Left hindlimb (tissue), 1 donor: Measurements from ENCODE around the gene ANKRD30A.
A peak's percentile ranks its signal among the peaks of the same experiment; 100 is the strongest.
"Not testable (repeated sequence)": the region's sequence is repeated elsewhere in the genome, so short reads cannot be mapped to it uniquely, and the experiment has no call there.

ENCODE experiments used
- DNase-seq: peaks from one replicate; pipeline ENCODE4 v3.0.0-alpha.2; 2018

The ANKRD30A gene, protein sequence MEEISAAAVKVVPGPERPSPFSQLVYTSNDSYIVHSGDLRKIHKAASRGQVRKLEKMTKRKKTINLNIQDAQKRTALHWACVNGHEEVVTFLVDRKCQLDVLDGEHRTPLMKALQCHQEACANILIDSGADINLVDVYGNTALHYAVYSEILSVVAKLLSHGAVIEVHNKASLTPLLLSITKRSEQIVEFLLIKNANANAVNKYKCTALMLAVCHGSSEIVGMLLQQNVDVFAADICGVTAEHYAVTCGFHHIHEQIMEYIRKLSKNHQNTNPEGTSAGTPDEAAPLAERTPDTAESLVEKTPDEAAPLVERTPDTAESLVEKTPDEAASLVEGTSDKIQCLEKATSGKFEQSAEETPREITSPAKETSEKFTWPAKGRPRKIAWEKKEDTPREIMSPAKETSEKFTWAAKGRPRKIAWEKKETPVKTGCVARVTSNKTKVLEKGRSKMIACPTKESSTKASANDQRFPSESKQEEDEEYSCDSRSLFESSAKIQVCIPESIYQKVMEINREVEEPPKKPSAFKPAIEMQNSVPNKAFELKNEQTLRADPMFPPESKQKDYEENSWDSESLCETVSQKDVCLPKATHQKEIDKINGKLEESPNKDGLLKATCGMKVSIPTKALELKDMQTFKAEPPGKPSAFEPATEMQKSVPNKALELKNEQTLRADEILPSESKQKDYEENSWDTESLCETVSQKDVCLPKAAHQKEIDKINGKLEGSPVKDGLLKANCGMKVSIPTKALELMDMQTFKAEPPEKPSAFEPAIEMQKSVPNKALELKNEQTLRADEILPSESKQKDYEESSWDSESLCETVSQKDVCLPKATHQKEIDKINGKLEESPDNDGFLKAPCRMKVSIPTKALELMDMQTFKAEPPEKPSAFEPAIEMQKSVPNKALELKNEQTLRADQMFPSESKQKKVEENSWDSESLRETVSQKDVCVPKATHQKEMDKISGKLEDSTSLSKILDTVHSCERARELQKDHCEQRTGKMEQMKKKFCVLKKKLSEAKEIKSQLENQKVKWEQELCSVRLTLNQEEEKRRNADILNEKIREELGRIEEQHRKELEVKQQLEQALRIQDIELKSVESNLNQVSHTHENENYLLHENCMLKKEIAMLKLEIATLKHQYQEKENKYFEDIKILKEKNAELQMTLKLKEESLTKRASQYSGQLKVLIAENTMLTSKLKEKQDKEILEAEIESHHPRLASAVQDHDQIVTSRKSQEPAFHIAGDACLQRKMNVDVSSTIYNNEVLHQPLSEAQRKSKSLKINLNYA (N-terminal part only)

DNA sequence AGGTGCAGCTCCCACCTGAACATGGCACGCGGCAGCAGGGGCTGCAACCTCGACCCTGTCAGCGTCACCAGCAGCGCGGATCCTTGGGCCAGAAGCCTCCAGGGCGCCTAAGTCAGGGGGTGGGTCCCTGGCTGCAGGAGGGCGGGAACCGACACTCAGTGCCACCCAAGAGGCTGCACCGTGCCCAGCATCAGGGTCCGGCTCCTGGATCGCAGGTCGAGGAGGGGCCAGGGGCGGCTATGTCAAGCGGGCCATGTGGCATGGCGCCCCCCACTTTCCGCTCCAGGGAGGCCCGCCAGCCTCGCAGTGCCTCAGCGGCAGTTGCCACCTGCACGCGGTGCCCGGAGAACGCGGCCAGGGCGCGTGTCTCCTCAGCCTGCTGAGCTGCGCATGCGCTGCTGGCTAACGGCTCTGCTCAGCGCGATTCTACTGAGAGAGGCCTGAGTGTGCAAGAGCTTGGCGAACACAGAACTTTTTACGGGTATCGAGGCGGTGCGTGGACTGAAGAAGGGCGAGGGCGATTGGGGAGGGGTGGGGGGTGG lies at the start of gene ANKRD30A:
Gene ANKRD30A (plus strand): TSS at position 408 of the 542 bp plus-strand sequence. CDS start 190 bp downstream, outside the sequence.
- peak; percentile 22 for DNase-seq

DNA sequence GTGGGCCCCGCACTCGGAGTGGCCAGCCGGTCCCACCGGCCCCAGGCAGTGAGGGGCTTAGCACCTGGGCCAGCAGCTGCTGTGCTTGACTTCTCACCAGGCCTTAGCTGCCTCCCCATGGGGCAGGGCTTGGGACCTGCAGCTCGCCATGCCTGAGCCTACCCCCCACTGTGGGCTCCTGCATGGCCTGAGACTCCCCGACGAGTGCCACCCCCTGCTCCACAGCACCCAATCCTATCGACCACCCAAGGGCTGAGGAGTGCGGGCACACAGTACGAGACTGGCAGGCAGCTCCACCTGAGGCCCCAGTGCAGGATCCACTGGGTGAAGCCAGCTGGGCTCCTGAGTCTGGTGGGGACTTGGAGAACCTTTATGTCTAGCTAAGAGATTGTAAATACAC lies 49.3 kb upstream of the ANKRD30A start:
- DNase-seq = not testable (repeated sequence)

DNA sequence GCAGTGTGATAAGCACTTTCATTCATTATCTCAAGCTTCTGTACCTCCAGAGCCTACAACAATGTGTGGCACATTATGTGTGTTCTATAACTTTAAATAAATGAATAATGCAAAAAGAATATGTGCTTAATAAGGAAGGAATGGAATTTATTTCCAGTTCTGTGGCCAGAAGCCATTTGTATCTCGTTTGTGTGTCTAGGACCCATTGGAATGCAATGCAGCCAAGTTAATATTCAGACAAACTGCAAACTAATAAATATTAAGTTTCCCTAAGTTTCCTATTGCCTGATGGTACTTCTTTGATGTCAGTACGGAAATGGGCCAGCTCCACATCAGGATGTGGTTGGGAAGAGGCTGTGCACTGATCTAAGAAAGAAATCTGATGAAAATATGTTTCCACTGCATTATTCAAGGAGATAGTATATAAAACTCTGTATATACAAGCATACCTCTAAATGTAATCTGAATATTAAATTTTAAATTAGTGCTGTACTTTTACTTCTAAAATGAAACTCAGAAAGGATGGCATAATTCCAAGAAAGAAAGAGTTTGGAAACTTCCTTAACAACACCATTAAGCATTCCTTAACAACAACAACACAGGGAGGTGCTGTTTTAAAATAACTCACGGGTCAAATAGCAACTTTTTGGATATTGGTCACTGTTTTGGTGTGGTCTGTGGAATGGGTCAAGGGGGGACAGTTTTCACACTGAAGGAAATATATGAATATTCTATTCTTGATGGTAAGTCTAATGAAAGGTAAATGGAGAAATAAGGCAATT lies 29.4 kb upstream of the ANKRD30A start:
- DNase-seq = no peak

DNA sequence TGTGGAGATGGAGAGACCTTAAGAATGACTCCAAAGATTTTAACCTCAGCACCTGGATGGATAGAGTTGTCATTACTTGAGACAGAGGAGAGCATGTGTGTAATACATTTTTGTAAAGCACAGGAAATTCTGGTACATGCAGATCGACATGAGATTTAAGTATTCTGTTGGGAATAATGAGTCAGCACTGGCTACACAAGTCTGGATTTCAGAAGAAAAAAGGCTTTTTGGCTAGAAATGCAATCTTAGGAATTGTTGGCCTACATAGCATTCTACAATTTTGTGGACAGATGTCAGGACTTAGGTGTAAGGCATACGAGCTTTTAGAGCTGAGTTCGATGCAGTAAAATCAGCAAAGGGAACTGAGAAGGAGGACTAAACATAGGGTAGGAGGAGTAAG lies 24.1 kb upstream of the ANKRD30A start:
- DNase-seq = no peak

DNA sequence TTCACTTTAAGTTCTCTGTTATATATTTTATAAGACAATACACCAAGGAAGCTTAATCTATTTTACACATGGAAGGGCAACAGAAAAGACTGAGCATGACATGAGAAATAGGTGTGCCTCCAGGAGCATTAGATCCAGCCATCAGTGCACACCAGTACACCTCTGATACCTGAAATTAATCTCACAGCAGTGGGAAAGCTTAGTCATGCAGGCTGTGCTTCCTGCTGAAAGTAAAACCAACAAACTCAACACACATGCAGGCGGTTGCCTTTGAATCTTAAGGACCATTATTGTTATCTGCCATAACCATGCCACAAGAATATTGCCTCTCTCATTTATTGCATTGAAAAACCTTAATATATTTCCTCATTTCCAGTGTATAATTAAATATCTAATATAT lies 16.4 kb upstream of the ANKRD30A start:
- DNase-seq = no peak

DNA sequence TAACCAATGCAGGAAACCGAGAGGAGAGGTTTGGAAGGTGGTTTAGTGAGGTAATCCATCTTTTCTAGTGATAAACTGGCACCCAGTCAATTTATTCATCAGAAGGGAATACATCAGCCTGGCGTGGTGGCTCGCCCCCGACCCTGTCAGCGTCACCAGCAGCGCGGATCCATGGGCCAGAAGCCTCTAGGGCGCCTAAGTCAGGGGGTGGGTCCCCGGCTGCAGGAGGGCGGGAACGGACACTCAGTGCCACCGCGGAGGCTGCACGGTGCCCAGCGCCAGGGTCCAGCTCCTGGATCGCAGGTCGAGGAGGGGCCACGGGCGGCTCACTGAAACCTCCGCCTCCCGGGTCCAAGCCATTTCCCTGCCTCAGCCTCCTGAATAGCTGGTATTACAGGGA lies 866 bp upstream of the ANKRD30A start:
- DNase-seq = no peak

DNA sequence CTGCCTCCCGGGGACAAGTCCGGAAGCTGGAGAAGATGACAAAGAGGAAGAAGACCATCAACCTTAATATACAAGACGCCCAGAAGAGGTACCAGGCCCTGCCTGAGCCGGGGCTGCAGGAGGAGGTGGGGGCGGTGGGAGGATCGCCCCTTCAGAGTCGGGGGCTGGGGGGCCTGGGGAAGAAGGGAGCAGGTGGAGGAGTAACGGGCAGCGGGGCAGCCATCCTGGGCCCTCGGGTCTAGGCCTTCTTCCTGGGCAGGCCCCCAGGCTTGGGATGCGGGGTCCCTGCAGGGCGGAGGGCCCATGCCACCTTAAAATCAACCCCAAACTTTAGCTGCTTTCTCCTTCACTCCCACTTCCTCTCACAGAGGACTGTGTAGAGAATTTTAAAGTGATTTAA lies 523 bp downstream of the ANKRD30A start:
- DNase-seq = peak; percentile 22

DNA sequence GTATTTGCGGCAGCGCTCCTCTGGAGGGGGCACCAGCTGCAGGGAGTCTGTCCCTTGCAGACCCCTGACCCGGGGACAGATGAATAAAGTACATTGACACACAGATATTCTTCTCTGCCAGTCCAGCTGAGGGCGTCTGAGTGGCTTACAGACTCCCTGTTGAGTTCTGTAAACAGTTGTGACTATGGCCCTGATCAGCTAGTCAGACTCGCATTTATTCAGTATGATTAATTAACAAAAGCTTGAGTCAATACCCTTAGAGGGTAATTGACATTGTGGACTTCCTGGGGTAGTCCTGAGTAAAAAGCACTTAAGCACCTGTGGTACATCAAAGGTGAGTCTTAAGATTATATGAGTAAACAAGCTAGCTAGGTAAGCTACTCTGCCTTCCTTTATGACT lies 21.0 kb downstream of the ANKRD30A start:
- no peak for DNase-seq

DNA sequence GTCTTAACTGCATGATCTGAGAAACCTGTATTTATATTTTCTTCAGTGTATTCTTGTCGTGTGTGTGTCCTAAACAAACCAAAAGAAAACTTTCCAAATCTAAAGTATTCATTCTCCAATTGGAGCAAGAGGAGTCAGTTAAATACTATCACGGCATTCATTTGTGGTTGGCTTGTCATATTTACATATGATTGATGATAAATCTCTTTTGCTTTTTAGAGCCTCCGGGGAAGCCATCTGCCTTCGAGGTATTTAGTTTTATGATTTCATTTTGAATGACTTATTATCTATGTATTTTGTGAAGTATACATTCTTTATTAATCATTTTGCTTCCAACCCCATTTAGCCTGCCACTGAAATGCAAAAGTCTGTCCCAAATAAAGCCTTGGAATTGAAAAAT lies 37.0 kb downstream of the ANKRD30A start:
- not testable (repeated sequence) for DNase-seq

DNA sequence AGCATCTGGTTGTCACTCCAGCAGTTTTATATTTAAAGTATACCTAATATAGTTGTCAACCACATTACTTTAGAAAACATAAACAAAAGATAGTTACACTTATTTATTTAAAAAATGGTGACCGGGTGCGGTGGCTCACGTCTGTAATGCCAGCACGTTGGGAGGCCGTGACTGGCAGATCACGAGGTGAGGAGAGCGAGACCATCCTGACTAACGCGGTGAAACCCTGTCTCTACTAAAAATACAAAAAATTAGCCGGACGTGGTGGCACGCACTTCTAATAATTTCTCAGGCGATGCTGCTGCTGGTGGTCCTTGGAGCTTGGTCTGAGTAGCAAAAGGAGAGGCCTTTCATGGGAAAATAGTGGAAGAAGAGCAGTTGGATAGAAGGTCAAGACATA lies 46.5 kb downstream of the ANKRD30A start:
- not testable (repeated sequence) for DNase-seq

DNA sequence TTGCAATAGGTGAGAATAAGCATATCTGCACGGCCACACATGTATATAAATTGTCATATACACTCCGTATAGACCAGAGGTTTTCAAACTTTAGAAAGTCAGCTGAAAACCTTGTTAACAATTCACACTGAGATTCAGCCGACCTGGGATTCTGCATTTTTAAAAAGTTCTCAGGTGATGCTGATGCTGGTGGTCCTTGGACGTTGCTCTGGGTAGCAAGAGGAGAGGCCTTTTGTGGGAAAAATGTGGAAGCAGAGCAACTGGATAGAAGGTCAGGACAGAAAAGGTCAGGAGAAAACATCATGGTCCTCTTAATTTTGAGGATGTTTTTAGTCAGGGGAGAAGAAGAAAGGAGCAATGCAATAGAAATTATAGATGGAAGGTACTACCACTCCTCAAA lies 52.9 kb downstream of the ANKRD30A start:
- not testable (repeated sequence) for DNase-seq

DNA sequence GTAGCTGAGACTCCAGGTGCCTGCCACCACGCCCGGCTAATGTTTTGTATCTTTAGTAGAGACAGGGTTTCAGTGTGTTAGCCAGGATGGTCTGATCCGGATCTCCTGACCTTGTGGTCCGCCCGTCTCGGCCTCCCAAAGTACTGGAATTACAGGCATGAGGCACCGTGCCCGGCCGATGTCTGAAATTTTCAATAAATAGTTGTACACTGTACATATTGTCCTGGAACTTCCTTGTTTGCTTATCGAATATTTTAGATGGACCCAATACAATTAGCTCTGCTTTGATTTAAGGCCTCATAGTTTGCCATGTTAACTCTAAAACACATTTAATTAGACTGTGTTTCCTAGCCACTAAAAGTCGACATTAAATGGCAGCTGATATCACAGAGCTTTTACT lies 57.3 kb downstream of the ANKRD30A start:
- DNase-seq = not testable (repeated sequence)

DNA sequence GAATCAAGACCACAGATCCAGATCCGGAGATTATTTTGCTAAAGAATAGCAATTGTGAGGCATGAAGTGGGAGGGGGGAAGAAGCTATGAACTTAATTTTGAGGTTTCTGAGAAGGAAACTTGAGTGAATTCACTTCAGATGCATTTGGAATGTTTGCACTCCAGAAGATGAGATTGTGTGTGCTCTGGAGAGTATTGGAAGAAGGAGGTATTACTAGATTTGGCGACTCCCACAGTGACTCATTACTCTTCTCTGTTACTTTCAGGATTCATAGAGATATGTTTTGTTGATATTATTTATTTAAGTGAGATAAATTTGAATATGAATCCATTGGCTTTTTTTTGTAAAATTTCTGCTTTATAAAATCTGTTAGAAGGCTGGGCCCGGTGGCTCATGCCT lies 80.7 kb downstream of the ANKRD30A start:
- DNase-seq = no peak

DNA sequence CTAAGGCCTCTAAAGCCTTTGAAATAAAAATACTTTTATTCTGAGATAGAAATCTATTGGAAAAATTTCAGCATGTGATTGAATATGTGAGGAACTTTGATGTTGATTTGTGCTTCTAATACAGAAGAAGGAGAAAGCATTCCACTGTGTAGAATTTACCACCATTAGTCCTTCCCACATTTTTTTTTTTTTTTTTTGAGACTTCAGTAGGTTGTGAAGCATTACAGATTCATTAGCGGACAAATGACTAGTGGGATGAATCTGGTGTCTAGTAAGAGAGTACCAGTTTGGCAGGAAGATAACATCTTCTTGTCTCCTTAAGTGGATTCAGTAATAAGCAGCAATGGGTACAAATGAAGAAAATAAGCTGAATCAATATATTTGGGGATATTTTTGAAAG lies 95.5 kb downstream of the ANKRD30A start:
- no peak for DNase-seq

DNA sequence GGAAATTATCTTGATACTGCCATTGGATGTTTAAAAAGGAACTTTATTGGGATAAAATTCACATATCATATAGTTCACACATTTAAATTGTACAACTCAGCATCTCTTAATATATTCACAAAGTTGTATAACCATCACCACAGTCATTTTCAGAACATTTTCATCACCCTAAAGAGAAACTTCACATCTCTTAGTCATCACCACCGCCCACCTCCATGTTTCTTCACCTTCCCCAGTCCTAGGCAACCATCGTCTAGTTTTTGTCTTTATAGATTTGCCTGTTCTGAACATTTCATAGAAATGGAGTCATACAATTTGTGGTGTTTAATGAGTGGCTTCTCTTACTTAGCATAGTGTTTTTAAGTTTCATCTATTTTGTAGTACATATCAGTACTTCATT lies 96.6 kb downstream of the ANKRD30A start:
- no peak for DNase-seq

DNA sequence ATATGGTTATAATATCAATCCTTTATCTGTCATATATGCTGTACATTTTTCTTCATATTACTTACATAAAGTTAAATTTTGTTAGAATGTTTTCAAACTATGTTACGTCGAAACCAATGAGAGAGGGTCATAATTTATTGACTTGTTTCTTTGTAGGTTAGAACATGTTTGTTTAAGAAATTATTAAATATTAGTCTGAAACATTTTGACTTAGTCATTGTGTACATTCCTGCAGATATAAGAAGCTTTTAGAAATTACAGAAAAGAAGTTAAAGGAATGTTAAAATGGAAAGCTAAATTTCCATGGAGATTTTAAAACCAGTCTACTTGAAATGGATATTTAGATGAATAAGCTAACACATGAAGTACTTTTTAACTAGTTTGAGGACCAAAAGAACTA lies 99.8 kb downstream of the ANKRD30A start:
- DNase-seq = no peak

DNA sequence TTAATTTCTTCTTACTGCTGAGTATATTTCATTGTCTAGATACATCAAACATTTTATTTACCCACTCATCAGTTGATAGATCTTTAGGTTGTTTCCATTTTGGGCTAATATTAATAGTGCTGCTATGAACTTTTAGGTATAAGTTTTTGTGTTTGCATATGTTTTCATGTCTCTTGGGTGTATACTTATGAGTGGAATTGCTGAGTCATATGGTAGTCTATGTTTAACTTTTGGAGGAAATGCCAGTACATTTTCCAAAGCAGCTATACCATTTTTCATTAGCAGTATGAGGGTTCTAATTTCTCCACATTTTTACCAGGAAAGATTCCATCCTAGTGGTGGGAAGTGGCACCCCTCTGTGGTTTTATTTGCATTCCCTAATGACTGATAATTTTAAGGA lies 101.1 kb downstream of the ANKRD30A start:
- no peak for DNase-seq

DNA sequence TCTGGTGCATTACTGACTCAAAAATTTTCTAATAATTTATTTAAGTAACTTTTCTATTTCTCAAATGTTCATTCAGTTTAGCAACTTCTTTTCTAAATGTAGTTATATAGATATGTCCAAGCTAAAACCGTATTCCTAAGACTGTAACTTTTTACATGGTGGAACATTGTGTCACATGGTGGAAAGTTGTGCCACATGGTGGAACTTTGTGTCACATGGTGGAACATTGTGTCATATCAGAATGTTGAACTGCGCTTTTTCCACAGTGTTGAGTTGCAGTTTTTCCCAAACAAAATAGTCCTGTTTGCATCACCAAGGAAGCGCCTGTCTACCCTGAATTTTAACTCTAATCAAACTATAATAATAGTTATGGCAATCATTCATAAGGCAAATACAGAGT lies 109.3 kb downstream of the ANKRD30A start:
- DNase-seq = no peak

DNA sequence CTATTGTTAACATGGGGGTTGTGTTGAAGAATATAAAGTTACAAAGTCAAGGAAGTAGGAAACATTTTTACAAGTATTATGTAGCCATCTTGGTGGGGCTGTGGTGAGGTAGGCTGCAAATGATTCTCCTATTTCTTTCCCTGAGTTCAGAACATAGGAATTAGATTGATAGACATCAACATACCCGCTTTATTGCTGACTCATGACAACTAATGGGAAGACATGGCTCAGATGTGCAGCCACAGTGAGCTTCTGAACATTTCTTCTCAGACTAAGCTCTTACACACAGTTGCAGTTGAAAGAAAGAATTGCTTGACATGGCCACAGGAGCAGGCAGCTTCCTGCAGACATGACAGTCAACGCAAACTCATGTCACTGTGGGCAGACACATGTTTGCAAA lies 110.7 kb downstream of the ANKRD30A start:
- DNase-seq = no peak

DNA sequence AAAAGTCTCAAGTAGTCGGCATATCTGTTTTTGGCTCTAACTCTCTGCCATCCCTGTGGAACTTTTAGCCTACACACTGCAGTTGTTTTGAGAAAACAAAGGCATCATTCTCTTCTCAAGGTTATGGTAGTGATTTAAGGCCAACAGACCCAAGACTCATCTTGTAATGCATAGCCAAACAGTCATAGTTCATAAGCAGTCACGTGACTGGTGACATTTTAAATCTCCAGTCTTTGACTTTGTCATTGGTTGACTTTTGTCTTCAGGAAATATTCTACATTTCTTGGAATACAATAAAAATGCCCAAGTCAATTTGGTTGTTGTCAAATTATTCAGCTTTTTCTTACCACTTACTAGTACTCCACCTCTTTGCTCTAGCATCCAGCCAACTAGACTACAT lies 114.8 kb downstream of the ANKRD30A start:
- DNase-seq = no peak

DNA sequence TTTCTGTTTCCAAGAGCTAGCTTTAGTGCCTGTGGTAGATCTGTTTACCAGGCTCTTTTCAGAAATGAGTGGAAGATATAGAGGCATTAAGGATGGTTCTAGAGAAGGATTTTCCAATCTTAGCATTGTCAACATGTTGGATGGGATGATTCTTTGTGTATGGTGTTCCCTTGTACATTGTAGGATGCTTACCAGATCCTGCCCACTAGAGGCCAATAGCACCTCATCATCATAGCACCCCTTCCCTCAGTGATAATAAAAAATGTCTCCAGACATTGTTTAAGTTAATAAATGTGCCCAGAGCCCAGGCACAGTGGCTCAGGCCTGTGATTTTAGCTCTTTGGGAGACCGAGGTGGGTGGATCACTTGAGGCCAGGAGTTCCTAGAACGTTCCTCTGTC lies 121.2 kb downstream of the ANKRD30A start:
- no peak for DNase-seq

DNA sequence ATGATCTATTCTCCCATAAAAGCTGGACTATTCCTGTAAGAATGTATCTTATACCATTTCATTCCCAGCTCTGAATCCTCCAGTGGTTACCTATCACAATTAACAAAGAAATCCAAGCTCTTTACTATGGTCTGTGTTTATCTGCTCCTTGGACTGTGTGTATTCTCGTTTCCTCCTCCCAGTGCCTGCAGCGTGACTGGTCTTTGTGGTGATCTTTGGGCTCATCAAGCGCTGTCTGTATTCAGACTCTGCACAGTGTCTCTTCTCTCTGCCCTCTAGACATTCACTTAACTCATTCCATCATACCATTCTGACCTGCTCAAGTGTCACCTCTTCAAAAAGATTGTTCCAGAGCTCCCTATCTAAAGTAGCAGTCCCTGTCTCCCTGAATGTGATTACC lies 130.4 kb downstream of the ANKRD30A start:
- DNase-seq = not testable (repeated sequence)
